Measurements from ENCODE around the gene GALNT4.

The GALNT4 gene

DNA sequence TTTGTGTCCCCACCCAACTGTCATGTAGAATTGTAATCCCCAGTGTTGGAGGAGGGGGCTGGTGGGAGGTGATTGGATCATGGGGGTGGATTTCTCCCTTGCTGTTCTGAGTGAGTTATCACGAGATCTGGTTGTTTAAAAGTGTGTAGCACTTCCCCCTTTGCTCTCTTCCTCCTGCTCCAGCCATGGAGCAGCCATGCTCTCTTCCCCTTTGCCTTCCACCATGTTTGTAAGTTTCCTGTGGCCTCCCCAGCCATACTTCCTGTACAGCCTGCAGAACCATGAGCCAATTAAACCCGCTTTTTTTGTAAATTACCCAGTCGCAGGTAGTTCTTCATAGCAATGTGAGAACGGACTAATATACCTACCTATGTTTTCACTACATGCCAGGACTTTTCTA is 3.8 kb upstream of the GALNT4 start:
- DNase-seq: no peak

DNA sequence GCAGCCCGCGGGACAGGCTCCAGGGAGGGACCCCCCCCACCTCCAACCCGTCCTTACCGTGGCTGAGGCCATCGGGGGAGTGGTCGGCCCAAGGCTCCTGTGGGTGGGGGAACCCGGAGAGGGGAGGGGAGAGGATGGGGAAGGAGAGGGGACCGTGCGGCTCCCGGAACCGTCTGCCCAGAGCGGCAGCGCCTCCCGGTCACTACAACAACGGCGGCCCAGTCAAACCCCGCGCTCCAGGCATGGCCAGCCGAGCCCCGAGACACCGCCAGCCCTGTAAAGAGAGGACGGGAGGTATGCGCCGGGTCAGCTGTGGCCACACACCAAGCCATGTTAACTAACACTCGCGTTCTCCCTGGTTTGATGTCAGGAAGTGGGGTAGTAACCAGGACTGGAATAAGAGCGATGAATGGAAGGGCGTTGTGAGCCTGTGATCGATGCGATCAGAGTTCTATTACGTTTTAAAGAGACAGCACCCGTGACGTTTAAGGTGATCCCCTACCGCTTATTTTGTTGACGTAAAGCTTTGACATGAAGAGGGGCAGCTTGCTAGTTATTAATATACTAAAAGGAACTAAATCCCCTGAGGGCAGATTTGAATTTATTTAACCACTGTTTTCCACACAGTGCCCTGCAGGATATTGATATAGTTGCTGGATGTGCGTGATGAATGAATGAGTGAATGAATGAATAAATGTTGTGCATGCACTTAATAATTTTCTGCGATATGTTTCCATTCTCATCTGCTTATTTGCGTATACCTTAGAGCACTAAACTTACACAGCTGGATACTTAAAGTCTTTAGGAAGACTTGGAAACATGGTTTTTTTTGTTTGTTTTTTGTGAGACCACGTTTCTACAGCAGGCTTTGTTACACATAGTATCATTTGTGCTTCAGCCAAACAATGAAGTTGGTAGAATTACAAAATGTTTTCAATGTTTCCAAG is 1.5 kb upstream of the GALNT4 start, which contains the start of gene POC1B:
Gene POC1B (minus strand): TSS at position 224 of the 947 bp plus-strand sequence. CDS start 152 bp downstream, at position 72.
- DNase-seq: peak; percentile 63 to 65

DNA sequence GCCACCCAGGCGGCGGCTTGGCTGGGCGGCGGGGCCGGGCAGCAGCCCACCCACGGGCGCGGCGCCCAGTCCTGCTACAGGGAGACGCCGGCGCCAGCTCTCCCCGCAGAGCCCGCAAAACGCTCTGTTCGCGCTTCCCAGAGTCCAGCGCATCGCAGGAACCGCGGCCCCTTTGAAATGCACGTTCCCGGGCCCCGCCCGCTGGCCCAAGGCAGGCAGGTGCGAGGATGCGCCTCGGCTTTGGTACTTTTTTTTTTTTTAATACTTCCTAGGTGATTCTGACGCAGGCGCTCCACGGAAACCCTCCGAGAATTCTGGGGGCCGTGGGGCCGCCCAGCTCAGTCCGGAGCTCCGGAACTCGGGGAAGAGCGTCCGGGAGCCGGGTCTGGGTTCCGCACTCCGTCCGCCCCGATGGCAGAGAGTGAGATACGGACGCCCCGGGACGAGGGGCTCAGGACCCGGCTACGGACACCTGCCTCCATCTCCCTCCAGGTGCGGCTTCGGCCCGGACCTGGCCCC is 768 bp upstream of the GALNT4 start:
- peak; percentile 27 to 31 for DNase-seq

DNA sequence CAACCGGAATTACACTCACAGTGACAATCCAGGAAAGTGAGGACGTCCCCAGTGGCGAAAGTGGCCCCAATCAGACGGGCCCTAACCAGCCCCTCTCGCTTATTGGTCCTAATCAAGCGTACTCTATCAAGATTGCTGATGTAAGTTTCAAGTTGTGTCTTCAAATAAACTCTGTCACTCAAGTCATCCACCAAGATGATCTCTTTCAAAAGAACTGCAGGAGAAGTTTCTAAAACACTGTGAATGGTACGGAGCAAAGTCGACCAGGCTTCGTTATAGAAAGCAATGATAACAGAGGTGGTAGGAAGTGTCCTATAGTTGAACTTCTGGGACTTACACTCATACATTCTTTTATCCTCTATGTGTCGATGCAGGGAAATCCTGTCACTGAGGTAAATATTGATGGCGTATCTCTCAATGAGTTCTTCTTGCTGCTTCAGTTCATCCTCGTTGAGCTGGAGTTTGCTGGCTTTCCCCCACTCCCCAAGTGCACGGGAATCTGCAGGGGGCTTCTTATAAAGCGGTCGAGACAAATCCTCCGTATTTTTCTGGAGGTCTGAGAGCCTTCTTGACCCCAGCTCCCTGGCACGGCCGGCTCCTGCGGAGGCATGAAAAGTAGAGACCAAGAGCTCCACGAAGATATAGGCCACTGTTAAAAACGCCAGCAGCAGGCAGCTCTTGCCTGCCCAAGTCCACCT is 604 bp downstream of the GALNT4 start:
- no peak for DNase-seq

DNA sequence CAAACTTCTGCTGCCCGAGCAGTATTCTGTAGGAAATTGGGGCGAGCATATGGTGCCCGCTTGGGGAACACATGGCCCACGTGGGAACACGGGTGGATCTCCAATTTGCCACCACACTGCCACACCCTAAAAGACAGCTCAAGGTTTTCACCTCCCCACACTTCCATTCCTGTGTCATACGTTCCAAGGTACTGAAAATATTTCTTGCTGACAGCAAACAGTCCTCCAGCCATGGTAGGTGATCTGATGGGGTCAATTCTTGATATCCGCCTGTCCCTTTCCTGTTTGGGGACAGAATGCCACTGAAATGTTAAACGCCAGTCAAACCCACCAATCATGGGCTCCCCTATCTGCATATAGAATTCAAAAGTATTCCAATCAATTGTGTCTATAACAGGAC is 1.2 kb downstream of the GALNT4 start:
- no peak for DNase-seq

DNA sequence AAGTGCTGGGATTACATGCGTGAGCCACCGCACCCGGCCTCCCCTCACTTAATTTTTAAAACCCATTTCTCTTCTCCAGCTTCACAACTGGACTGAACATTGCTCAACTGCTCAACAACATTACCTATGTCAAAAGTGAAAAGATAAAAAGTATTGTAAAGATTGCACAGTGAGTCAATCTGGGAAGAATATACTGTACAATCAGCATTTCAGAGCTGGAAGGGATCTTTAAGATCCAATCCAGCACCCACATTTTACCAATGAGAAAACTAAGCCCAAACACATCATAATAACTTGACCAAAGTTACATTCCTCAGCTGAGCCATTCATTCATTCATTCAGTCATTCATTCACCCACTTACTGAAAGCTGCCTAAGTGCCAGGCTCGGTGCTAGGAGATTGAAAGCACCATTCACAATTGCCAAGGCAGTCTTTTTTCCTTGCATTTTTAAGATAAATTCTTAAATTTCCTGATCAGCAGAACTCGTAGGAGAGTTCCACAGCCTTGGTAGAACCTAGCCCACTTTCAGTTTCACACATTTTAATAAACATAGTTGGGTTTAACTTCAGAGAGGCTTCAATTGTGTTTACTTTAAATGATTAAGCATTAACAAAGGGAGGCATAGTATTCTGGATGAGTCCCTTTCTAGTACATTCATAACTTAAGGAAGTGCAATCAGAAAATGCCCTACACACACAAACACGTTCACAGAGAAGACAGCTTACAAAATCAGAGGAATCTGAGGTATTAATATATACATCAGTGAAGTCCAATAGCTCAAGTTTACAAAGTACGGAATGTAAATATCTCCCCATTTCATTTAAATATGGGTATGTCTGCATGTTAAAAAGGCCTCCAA is 3.0 kb downstream of the GALNT4 start:
- no peak for DNase-seq

DNA sequence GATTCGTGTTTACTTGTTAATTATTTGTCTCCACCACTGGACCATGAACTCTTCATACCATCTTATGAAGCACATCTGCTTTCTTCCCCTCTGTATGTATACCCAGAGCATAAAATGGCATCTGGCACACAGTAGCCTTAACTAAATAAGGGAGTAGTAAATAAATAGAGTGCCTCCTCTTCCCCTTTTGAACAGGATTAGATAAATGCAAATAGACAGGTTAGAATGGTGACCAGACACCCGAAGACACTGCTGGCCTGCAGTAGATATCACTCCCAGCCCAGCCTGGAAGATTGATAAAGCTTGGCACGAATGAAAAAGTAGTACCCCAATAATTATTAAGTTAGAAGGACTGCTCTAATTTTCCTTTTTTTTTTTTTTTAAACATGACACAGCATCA is 6.9 kb downstream of the GALNT4 start:
- no peak for DNase-seq

DNA sequence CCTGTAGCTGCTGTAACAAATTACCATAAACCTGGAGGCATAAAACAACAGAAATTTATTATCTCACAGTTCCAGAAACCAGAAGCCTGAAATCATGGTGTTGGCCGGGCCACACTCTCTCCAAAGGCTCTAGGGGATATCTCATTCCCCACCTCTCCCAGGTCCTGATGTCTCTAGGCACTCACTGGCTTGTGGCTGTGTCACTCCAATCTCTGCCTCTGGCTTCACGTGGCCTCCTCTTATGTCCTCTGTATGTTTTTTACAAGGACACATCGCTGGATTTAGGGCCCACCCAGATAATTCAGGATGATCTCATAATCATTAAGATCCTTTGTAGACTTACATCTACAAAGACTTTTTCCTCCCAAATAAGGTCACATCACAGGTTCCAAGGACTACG is 8.0 kb downstream of the GALNT4 start:
- DNase-seq: no peak

DNA sequence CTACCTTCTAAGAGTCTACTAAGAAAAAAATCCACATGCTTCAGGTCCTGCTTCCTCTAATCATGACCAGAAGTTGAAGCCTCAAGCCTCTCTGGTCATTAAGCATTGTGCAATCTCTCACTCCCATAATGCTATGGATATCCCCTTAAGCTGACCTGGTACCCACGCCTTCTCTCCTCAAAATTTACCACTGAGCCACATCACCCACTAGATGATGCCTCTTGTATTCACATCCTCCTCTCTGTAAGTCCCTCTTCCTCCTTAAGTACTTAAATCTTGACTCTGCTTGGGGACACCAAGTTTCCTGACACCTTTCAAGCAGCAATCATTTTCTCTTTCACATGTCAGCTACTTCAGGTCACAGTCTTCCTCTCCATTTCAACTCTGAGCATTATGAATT is 9.8 kb downstream of the GALNT4 start:
- no peak for DNase-seq

DNA sequence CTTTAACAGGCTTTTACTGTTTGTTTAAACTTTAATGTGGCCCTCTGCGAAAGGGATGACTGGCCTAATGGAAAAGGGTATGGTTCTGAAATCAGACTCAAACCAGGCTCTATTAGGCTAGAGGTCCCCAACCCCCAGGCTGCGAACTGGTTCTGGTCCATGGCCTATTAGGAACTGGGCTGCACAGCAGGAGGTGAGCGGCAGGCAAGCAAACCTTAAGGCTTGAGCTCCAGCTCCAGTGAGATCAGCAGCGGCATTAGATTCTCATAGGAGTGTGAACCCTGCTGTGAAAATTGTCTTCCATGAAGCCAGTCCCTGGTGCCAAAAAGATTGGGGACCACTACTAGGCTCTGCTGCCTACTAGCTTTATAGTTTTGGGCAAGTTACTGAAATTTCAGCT is 11.1 kb downstream of the GALNT4 start:
- DNase-seq: no peak

DNA sequence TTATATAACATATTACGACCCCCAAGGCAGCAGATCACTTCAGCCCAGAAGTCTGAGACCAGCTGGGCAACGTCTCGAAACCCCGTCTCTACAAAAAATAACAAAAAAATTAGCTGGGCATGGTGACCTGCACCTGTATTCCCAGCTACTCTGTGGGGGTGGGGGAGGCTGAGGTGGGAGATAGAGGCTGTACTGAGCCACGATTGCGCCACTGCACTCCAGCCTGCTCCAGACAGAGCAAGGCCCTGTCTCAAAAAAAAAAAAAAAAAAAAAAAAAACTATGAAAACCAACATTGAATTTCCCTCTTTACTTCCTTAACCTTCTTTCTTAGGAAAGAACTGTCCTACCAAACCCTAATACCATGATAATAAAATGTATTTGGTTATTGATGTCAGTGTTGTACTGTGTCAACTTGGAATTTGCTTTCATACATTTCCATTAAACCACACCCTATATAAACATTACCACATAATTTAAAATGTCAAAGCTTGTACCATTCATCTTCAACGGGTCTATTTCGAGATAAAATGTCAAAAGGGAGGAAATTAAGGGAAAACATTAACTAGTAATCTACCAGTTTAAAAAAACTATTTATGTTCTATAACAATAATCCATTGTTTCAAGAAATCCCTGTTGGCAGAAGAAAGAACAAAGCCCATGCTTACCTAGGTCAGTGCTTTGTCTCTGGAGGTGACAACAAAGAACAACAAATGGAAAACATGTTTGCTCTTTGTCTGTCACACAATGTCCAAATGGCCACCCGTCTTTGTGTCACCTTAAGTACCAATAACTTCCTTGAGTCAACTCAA is 17.4 kb downstream of the GALNT4 start:
- DNase-seq: no peak

DNA sequence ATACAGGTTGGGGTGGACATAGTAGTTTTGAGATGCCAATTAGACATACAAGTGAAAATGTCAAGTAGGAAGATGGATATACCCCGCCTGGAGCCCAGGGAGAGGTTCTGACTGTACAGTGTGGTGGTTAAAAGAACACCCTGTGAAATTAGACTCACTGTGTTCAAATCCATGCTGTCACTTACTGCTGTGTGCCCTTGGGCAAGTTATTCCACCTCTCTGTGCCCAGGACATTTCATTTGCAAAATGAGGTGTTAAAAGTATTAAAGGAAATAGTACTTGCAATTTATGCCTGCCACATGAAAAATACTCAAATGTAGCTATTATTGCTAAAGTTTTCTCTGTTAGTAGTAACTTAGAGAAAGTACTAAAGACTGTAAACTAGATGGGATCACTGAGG is 18.5 kb downstream of the GALNT4 start:
- DNase-seq: no peak

DNA sequence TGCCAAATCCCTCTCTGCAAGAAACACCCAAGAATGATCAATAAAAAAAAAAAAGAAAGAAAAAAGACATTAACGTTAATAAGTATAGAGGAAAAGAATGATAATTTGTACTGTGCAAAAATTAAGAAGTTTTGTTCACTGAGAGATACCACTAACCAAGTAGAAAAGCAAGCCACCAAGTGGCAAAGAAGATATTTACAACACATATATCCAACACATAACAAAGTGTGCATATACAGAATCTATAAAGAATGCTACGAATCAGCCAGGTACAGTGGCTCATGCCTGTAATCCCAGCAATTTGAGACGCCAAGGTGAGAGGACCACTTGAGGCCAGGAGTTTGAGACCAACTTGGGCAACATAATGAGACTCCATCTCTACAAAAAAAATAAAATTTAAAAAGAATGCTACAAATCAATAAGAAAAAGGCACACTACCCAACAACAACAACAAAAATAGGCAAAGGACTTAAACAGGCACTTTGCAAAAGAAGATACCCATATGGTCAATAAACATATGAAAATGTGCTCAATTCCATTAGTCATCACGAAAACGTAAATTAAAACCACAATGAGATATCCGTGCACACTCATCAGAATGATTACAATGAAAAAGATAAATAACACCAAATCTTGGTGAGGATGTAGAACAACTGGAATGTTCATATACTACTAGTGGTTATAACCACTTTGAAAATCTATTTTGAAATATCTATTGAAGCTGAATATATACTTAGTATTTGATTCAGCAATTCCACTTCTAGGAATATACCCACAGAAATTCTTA is 19.8 kb downstream of the GALNT4 start:
- no peak for DNase-seq

DNA sequence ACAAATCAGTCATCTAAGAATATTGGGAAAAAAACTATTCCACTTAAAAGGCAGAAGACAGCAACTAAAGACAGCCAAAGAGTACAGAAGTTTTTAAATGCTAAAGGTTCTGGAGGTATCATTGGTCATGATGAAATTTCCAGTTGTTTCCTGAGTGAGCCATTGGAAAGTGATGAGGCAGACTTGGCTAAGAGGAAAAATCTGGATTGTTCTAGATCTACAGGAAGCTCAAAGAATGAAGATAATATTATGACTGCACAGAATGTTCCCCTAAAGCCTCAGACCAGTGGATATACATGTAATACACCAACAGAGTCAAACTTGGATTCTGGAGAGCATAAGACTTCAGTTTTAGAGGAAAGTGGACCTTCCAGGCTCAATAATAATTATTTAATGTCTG is 22.8 kb downstream of the GALNT4 start:
- DNase-seq: no peak

DNA sequence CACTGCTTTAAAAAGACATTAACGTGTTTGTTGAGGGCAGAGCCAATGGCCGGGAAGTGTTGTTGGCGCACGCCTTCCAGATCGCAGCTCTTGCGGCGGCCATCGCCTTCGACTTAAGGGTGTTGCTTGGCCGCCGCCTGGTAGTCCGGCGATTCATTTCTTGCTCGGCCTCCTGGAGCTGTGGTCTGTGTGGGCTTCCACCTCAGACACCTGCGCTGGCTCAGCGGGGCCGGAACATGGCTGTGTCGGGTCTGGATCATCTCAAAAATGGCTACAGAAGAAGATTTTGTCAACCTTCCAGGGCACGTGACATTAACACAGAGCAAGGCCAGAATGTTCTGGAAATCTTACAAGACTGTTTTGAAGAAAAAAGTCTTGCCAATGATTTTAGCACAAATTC is 24.7 kb downstream of the GALNT4 start:
- DNase-seq: no peak

DNA sequence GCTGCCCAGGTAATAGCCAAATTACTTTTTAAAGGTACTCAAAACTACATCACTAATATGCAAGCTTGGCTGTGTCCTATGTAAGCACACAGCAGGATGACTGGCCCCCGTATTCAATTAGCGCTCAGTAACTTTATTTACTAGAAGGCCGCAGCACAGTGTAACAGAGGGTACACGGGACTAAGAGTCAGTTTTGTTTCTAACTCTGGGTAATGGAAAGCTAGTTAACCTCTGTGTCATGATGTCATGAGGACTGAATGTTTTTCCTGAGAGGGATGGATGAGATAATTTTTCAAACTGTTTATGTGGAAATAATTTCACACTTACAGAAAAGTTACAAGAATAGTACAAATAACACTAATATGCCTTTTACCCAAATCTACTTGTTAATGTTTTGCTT is 27.1 kb downstream of the GALNT4 start:
- no peak for DNase-seq

DNA sequence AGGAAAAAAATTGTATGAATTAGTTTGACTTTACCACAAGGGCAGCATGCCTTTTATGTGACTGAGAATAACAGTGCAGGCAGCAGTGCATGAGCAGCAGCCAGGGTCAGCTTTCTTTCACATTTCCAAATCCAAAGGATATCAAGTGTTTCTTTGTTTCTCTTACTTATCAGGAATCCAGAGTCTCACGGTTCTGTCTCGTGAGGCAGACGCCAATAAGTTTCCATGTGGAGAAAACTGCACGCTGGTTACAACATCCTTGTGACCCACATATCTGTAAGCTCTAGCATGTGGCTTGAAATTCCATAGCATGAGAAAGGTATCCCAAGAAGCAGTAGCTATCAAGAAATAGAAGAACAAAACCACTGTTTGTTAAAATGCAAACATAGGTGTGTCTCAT is 27.6 kb downstream of the GALNT4 start:
- DNase-seq: no peak

DNA sequence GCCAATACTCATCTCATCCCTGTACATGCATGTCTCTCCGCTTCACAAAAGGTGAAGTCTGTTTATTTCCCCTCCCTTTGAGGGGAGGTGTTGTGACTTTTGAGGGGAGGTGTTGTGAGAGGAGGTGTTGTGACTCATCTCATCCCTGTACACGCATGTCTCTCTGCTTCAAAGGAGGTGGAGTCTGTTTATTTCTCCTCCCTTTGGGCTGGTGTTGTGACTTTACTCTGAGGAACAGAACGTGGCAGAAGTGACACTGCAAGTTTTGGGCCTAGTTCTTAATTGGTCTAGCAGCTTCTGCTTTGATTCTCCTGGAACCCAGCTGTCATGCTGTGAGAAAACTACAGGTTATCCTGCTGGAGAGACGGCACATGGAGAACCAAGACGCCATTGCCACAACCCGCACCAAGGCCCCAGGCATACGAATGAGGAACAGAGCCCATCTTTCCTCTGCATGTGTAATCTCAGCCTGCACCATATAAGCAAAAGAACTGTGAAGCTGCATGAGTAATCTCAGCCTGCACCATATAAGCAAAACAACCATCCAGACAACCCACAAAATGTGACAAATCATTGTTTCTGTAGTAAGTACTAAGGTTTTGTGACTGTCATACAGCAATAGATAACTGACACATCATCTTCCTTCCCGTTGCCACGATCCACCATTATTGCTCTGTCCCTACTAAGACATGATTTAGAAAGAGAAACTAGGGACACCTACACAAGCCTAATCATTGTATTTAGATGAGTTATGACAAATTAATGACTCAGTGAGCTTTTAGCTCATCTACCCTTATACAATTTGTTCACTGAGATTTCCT is 30.0 kb downstream of the GALNT4 start:
- peak; percentile 19 to 22 for DNase-seq

DNA sequence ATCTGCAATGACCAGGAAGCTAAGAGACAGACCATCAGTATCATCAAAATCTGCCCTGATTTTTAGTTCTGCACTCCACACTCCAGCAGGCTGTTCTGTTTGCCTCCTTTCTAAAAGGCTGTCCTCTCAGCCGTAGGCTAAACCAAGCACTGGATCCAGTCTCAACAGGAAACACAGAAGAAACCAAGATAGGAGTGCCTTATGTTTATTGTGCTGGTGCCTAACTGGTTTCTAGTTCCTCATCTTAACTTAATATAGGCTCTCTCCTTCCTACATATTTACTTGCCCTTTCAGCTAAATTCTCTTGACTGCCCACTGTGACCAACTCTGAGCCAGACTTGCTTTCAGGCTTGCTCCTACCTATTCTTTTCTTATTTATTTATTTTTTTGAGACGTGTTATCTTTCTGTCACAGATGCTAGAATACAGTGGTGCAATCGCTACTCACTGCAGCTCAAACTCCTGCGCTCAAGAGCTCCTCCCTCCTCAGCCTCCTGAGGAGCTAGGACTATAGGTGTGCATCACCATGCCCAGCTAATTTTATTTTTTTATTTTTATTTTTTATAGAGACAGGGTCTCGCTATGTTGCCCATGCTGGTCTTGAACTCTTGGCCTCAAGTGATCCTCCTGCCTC is 30.8 kb downstream of the GALNT4 start:
- DNase-seq: no peak

DNA sequence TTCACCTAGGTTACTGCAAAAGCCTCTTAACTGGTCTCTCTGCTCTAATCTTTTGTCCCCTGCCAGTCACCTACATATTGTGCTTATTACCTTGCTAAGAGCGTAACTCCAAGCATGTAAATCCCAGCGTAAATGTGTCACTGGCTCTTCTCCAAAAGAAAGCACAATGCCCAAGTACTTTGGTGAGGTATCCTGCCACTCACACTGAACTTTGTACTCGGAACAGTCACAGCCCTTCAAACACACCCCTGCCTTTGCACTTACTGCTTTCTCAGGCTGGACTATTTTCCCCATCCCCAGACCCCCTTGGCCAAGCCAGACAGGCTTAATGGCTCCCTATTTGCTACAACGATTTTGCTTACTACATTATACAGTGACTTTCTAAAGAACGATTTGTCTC is 31.7 kb downstream of the GALNT4 start:
- no peak for DNase-seq

Measured in stimulated activated CD4-positive, alpha-beta T cell treated with anti-CD3 and anti-CD28 coated beads, Interleukin-2, amount 100 ng/mL, for 48 hours (primary cell).